Left lung (tissue), 14 donors: ENCODE results near the gene FAM240B. TPM values are rescaled to one million over a fixed set of nuclear protein-coding genes. Genes with fewer than 3 reads are reported as not detected.

Source experiments
- ATAC-seq: fragments of 200-7000 bp; cut with Tn5 transposase; one replicate; pipeline ENCODE4 v1.9.1; 2020; ENCODE audit warnings: moderate library complexity
- DNase-seq, 4 donors: peaks; one replicate each; pipeline ENCODE4 v3.0.0-alpha.2; 2013 to 2020
- H3K27ac ChIP-seq, 2 donors: fragments of 200-600 bp; sonication (generic) in 1 of 2; one replicate each; pipeline versions ENCODE4 v1.5.0 to v1.8.0; 2020 to 2021
- H3K27me3 ChIP-seq, 2 donors: fragments of 200-600 bp; sonication (generic) in 1 of 2; one replicate each; pipeline versions ENCODE4 v1.5.0 to v1.8.0; 2020 to 2021
- H3K36me3 ChIP-seq, 2 donors: fragments of 200-600 bp; sonication (generic) in 1 of 2; one replicate each; pipeline versions ENCODE4 v1.5.0 to v1.8.0; 2020 to 2021
- H3K4me1 ChIP-seq, 2 donors: fragments of 200-600 bp; one replicate each; pipeline ENCODE4 v1.8.0; 2021
- H3K4me3 ChIP-seq, 2 donors: fragments of 200-600 bp; sonication (generic) in 1 of 2; one replicate each; pipeline versions ENCODE4 v1.5.0 to v1.8.0; 2020 to 2021; ENCODE audit warnings: mild to moderate bottlenecking in 1 of 2
- H3K9me3 ChIP-seq, 2 donors: fragments of 200-600 bp; sonication (generic) in 1 of 2; one replicate each; pipeline versions ENCODE4 v1.5.0 to v1.8.0; 2020 to 2021
- intact Hi-C, 2 donors: fragments of 100-400 bp; cut with DNase I; formaldehyde crosslinking; loops; one replicate each; pipeline versions ENCODE4 v1.11.2 to v1.14.2; 2022
- long read RNA-seq, 12 donors: library from polyadenylated mRNA in 2 of 12; unstranded in 2 of 12; transcript quantifications; one replicate each; pipeline ENCODE4 v2.0.0 and lab custom pipeline, GENCODE V29; 2019 to 2026
- polyA plus RNA-seq, 6 donors: library from polyadenylated mRNA; unstranded; fragments of 120-200 nt; gene quantifications; one replicate each; pipeline ENCODE4 v1.2.1, GENCODE V29; 2013; ENCODE audit not compliant: insufficient read length in 6 of 6
- total RNA-seq, 2 donors: library from RNA; stranded (reverse); fragmentation: NEBNext Ultra II Directional; extraction: Animal tissue kit (Norgen Biotek cat#: 25700); gene quantifications; one replicate each; pipeline ENCODE4 v1.2.1, GENCODE V29; 2021
- TF ChIP-seq, protein P1 (sequence below), 2 donors: fragments of 200-600 bp; sonication (generic) in 1 of 2; IDR thresholded peaks; one replicate each; pipeline versions ENCODE4 v1.5.0 to v1.8.0; 2021; ENCODE audit warnings: antibody characterized with exemption in 2 of 2
- donor health status: DM: no; HTN: yes; CAD: no.
- donor health status: DM: no; HTN: no; CAD: no.

FAM240B gene
- total RNA-seq (not detected), polyA plus RNA-seq (under 1 TPM in 2 of 6 donors, not detected in 4; 0.17 to 0.24 TPM)
- long read RNA-seq, donor 1: 0 reads
- long read RNA-seq, donor 2: 0 reads
- long read RNA-seq, donor 3: 0 reads
- long read RNA-seq, donor 4: 0 reads
- long read RNA-seq, donor 5: 0 reads
- long read RNA-seq, donor 6: 0 reads
- long read RNA-seq, donor 7: 0 reads
- long read RNA-seq, donor 8: 0 reads
- long read RNA-seq, donor 9: 0 reads
- long read RNA-seq, donor 10: 0 reads
- long read RNA-seq, donor 11: 0 reads
- long read RNA-seq, donor 12: 0 reads

DNA sequence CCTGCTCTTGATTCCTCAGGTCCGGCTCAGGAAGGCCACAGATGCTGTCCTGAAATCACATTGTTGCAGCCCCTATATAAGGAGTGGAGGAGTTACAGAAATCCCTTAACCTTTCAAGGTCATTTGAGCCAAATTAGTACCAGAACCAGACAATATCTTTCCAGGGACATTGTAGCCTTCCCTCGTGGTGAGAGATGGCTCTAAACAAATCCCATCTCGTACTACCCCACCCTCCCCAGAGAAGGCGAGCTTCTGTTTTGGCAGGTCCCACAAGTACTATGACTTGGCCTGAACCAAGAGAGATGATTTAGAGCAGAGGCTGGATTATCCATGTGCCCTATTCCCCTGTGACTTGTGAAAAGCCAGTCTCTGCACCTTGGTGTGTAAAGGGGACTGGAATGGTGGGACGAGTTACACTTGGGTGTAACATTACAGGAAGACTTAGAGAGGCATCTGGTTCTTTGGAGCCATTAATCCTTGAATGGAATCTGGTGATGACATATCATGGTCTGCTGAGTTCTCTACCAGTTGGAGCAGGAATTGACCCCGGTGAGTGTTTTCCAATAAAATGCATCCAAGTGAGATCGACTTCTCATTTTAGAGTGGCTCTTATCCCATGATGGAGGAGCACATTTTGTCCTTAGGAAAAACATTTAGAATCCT, at the start of gene FAM240B:
Gene FAM240B (minus strand): TSS at position 51 of the 663 bp plus-strand sequence. CDS start 16,134 bp downstream, outside the sequence.
- intact Hi-C loops: no loop called here

DNA sequence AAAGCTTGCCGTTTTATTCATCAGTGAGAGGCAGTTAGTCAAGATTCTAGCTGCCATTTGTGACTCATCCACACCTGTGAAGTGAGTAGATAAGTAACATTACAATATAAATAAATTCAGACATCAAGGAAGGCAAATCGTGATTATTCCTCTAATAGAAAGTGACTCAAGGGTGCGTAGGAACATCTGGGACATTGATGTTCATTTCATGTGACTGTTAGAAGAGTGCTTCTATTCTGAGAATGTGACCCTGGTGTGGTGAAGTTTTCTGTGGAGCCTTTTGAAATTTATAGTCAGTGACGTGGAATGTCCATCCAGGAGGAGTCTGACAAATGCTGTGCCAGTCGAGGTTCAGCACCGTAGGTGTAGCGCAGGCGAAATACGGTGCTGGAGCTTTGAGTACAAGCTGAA, 48.4 kb upstream of the FAM240B start:
- intact Hi-C loops: no loop called here
- H3K27me3 ChIP-seq: no peaks in the 10 kb centered on the region
- ATAC-seq (no peak), DNase-seq (no peak)
- TF ChIP-seq, protein P1, sequence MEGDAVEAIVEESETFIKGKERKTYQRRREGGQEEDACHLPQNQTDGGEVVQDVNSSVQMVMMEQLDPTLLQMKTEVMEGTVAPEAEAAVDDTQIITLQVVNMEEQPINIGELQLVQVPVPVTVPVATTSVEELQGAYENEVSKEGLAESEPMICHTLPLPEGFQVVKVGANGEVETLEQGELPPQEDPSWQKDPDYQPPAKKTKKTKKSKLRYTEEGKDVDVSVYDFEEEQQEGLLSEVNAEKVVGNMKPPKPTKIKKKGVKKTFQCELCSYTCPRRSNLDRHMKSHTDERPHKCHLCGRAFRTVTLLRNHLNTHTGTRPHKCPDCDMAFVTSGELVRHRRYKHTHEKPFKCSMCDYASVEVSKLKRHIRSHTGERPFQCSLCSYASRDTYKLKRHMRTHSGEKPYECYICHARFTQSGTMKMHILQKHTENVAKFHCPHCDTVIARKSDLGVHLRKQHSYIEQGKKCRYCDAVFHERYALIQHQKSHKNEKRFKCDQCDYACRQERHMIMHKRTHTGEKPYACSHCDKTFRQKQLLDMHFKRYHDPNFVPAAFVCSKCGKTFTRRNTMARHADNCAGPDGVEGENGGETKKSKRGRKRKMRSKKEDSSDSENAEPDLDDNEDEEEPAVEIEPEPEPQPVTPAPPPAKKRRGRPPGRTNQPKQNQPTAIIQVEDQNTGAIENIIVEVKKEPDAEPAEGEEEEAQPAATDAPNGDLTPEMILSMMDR (IDR thresholded peaks at IDR 0.05): no peak
- H3K36me3 ChIP-seq: no peaks in the 10 kb centered on the region
- peaks cover 0 to under 1% of the 10 kb centered on the region in 2 donors for H3K9me3 ChIP-seq
- no peak overlapping the region for H3K4me3 ChIP-seq
- no peak overlapping the region for H3K27ac ChIP-seq
- no peaks in the 10 kb centered on the region for H3K4me1 ChIP-seq

More for the DNA sequence above, at the start of gene FAM240B:
- TF ChIP-seq, protein P1 (IDR thresholded peaks at IDR 0.05): no peak
- no peaks in the 10 kb centered on the region for H3K9me3 ChIP-seq
- no peak for ATAC-seq
- no peak within 1 kb of the TSS for H3K4me3 ChIP-seq
- no peak for DNase-seq
- no peaks in the 10 kb centered on the region for H3K36me3 ChIP-seq
- H3K27ac ChIP-seq: no peak within 1 kb of the TSS
- no peaks in the 10 kb centered on the region for H3K27me3 ChIP-seq
- H3K4me1 ChIP-seq: no peaks in the 10 kb centered on the region

DNA sequence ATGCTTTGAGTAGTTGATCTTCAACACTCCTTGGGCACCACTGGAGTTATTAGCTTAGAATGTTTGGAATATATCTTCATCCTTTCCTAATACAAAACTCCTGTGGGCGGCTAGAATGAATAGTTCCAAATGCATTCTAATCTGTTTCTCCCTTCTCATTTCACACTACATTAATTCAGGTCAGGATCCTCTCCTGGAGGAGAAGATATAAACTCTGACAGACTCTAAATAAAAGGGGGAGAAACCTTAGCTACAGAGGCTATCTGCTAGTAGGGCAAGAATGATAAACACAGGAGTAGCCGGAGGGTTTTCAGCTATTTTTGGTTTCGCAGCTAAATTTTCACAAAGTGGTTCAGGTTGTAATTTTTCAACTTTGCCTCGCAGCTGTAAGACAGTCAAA, 45.2 kb upstream of the FAM240B start:
- Histone ChIP-seq H3K9me3 (no peaks in the 10 kb centered on the region), H3K4me3 (no peak overlapping the region), H3K36me3 (no peaks in the 10 kb centered on the region), H3K4me1 (no peaks in the 10 kb centered on the region), H3K27ac (no peak overlapping the region), H3K27me3 (peaks cover 0 to 6% of the 10 kb centered on the region in 2 donors)
- intact Hi-C loops: no loop called here
- TF ChIP-seq, protein P1 (IDR thresholded peaks at IDR 0.05): no peak
- DNase-seq: no peak
- ATAC-seq: no peak

DNA sequence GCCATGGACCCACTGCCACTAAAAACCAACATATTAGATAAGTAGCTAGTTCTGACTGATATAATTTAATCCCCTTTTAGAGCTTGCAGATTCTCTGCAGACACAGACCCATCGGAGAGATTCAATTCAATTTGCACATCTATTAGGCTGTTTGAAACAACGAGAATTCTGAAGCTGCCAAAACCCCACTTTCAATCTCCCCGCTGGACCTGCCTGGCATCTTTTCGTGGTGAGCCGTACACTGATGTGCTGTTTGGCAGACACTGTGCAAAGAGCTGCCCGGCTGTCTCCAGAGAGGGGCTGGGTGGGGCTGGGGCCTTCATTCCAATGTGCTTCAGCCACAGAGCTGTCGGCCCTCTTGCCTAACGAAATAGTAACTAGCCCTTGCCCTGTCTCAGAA, 42.1 kb upstream of the FAM240B start:
- Histone ChIP-seq H3K36me3 (no peaks in the 10 kb centered on the region), H3K9me3 (no peaks in the 10 kb centered on the region), H3K27ac (no peak overlapping the region), H3K27me3 (peaks cover 0 to 6% of the 10 kb centered on the region in 2 donors), H3K4me1 (no peaks in the 10 kb centered on the region), H3K4me3 (no peak overlapping the region)
- intact Hi-C loops: no loop called here
- TF ChIP-seq, protein P1 (IDR thresholded peaks at IDR 0.05): no peak
- ATAC-seq: no peak
- DNase-seq: no peak

DNA sequence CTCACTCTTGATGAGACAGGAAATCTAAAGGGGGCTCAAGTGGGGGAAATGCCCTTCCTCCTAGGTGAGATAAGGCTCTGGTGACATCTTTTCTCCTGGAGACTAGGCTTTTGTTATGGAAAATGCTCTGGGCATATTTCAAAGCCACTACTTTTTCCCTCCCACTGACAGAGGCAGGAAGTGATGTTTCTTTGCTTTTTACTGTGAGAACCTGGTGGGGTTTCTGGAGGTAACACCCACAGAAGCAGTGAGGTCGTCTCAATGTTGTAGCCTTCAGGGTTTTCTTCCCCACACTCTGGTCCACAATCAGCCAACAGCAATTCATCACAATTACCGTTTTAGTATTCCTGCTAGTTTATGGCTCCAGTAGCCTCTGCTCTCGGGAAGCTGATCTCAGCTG, 41.4 kb upstream of the FAM240B start:
- no peaks in the 10 kb centered on the region for H3K9me3 ChIP-seq
- intact Hi-C loops: no loop called here
- H3K36me3 ChIP-seq: no peaks in the 10 kb centered on the region
- DNase-seq (no peak), ATAC-seq (no peak)
- H3K4me3 ChIP-seq: no peak overlapping the region
- H3K4me1 ChIP-seq: no peaks in the 10 kb centered on the region
- TF ChIP-seq, protein P1 (IDR thresholded peaks at IDR 0.05): no peak
- peaks cover 0 to 6% of the 10 kb centered on the region in 2 donors for H3K27me3 ChIP-seq
- no peak overlapping the region for H3K27ac ChIP-seq
